H1 (cell line): ENCODE data around the gene SPATA16.

Experiments used
- BCL11A ChIP-seq, 2 experiments: IDR thresholded peaks; one replicate each; pipeline ENCODE4 v1.6.1; 2011; ENCODE audit warnings: low read depth in 2 of 2, low read length in 2 of 2, mild to moderate bottlenecking in 2 of 2
- RFX5 ChIP-seq: IDR thresholded peaks from 2 replicates; pipeline ENCODE4 v1.6.1; 2011; ENCODE audit warnings: low read depth, low read length, improper control_type of control experiment, borderline replicate concordance
- TF ChIP-seq, protein P1 (sequence below), 3 experiments: IDR thresholded peaks; 1 replicate in 2 of 3; 2 replicates in 1 of 3; pipeline versions ENCODE4 v1.5.1 to v1.6.1; 2011; ENCODE audit warnings: low read length in 3 of 3, mild to moderate bottlenecking in 3 of 3, inconsistent platforms in 2 of 3, low read depth in 1 of 3, moderate library complexity in 1 of 3; ENCODE audit not compliant: insufficient read depth in 1 of 3; ENCODE audit errors: control extremely low read depth in 1 of 3
- TF ChIP-seq, protein P2 (sequence below): IDR thresholded peaks from 2 replicates; pipeline ENCODE4 v1.6.1; 2011; ENCODE audit warnings: low read length, improper control_type of control experiment

DNA sequence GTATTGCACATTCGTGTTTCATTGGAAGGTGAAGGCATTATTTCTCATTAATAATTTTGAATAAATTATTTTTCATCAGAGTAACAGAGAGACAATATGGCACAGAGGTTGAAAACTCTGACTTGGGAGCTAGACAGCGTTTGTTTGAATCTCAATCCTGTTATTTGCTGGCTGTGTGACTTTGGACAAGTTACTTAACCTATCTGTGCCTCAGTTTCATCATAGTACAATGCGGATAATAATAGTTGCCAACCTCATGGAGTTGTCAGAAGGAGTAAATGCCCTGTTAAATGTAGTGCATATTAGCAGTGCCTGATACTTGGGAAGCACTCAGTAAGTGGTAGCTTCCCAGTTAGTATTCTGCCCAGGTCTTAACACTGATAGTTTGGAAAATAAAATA lies 151.7 kb downstream of the SPATA16 start:
- TF ChIP-seq RFX5 = no peak
- no peak for TF ChIP-seq BCL11A (IDR thresholded peaks at IDR 0.05; ENCODE audit: low read depth in 2 of 2, low read length in 2 of 2)
- TF ChIP-seq, protein P1, sequence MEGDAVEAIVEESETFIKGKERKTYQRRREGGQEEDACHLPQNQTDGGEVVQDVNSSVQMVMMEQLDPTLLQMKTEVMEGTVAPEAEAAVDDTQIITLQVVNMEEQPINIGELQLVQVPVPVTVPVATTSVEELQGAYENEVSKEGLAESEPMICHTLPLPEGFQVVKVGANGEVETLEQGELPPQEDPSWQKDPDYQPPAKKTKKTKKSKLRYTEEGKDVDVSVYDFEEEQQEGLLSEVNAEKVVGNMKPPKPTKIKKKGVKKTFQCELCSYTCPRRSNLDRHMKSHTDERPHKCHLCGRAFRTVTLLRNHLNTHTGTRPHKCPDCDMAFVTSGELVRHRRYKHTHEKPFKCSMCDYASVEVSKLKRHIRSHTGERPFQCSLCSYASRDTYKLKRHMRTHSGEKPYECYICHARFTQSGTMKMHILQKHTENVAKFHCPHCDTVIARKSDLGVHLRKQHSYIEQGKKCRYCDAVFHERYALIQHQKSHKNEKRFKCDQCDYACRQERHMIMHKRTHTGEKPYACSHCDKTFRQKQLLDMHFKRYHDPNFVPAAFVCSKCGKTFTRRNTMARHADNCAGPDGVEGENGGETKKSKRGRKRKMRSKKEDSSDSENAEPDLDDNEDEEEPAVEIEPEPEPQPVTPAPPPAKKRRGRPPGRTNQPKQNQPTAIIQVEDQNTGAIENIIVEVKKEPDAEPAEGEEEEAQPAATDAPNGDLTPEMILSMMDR (IDR thresholded peaks at IDR 0.05; ENCODE audit: control extremely low read depth in 1 of 3, insufficient read depth in 1 of 3, low read depth in 1 of 3, low read length in 3 of 3) = no peak
- TF ChIP-seq, protein P2, sequence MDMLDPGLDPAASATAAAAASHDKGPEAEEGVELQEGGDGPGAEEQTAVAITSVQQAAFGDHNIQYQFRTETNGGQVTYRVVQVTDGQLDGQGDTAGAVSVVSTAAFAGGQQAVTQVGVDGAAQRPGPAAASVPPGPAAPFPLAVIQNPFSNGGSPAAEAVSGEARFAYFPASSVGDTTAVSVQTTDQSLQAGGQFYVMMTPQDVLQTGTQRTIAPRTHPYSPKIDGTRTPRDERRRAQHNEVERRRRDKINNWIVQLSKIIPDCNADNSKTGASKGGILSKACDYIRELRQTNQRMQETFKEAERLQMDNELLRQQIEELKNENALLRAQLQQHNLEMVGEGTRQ = no peak
